ENCODE results near the gene ZNF394.

- TF ChIP-seq CTCF (IDR thresholded peaks at IDR 0.05) (peak in 1 of 6 experiments; percentile 19), POLR2A (IDR thresholded peaks at IDR 0.05) (peak in 3 of 4 donors; percentile 14 to 69 (median 22))
Measured at GRCh38 chr7:99472561-99473314, 27.3 kb downstream of the ZNF394 start, which contains the start of gene ZNF789.
